ENCODE data around the gene SMARCA1. TPM values are rescaled to one million over a fixed set of nuclear protein-coding genes. Genes with fewer than 3 reads are reported as not detected.

Gene SMARCA1
- total RNA-seq, 1 donor from 2014 or later: 38.9 TPM

DNA sequence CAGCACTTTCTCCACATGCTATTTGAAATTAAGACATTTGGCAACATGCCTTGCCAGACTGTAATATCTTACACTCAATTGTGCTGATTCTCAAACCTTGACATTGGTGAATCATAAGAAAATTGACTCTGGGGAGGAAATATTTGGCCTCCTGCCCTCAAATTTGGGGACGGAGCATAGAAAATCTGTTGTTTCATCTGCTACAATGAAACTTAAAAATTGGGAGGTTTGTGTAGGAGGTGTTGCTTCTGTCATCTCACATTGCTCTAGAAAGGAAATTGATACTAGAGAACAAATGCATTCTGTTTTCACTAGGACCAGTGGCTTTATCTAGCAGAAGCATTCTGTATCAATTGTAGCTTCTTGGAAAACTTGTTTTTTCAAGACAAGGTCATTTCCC lies 22.1 kb upstream of the SMARCA1 start:
- DNase-seq (ENCODE audit: low read depth): no peak
- TF ChIP-seq, protein P1, sequence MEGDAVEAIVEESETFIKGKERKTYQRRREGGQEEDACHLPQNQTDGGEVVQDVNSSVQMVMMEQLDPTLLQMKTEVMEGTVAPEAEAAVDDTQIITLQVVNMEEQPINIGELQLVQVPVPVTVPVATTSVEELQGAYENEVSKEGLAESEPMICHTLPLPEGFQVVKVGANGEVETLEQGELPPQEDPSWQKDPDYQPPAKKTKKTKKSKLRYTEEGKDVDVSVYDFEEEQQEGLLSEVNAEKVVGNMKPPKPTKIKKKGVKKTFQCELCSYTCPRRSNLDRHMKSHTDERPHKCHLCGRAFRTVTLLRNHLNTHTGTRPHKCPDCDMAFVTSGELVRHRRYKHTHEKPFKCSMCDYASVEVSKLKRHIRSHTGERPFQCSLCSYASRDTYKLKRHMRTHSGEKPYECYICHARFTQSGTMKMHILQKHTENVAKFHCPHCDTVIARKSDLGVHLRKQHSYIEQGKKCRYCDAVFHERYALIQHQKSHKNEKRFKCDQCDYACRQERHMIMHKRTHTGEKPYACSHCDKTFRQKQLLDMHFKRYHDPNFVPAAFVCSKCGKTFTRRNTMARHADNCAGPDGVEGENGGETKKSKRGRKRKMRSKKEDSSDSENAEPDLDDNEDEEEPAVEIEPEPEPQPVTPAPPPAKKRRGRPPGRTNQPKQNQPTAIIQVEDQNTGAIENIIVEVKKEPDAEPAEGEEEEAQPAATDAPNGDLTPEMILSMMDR (conservative IDR thresholded peaks at IDR 0.05; ENCODE audit: low read depth, low read length): no peak
- no peak overlapping the region for H3K4me3 ChIP-seq (ENCODE audit: low read depth, low read length)

DNA sequence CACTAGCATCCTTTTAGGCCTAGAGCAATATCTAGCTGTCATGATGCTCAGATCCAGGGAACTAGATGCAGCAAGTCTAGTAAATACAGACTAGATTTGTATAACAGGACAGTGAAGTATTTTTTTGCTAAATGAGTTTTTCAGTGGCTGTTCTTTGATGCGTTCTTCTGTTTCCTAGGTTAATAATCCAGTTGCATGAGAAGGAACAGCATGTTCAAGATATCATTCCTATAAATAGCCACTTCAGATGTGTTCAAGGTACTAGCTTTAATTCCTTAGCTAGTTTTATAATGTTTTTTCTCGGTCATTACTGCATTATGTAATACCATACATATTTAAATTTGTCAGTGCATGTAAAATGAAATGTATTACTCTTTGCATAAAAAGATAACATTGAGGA lies 21.5 kb upstream of the SMARCA1 start:
- TF ChIP-seq, protein P1 (conservative IDR thresholded peaks at IDR 0.05; ENCODE audit: low read depth, low read length): no peak
- no peak overlapping the region for H3K4me3 ChIP-seq (ENCODE audit: low read depth, low read length)
- no peak for DNase-seq (ENCODE audit: low read depth)

DNA sequence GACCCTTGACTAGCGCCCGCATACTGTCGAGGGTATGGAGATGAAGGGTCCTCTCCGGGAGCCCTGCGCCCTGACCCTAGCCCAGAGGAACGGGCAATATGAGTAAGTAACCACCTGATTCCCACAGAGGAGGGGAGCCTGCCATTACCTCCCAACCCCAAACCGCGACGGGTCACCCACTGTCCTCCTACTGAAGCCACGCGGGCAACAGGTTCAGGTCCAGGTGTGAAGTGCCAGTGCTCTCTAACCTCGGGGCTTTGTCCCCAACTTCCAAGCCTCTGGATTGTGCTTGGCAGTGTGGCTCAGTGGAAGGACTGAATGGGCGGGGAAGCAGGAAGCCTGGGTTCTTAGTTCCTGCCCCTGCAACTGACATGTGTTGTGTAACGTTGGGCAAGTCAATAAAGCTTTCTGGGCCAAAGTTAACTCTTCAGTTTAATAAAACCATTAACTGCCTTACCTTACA lies 17.5 kb upstream of the SMARCA1 start:
- peak overlapping the region; percentile 68 for H3K4me3 ChIP-seq (ENCODE audit: low read depth, low read length)
- TF ChIP-seq, protein P1 (conservative IDR thresholded peaks at IDR 0.05; ENCODE audit: low read depth, low read length): no peak
- no peak for DNase-seq (ENCODE audit: low read depth)

DNA sequence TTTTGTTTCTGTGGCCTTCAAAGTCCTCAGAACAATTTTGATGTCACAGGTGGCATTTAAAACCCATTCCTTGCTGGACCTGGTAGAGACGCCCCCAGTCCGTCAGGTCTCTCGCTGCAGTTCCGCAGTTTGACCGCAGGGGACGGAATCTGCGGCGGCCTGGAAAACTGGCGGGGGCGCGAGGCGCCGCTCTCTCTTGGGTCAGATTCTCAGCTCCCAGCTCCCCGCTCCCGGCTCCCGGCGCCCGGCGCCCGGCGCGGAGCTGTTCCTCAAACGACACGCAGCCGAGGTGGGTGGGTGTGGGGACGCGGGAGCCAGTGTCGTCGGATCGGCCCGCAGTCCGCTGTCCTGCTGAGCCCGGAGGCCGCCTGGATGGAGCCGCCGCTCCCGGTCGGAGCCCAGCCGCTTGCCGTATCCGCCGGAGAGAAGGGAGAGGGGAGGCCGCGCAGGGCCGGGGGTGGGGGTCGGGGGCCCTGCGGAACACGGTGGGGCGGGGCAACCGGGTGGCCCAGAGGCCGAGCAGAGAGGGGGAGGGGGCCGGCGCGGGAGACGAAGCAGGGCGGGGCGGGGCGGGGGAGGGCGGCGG lies 16.9 kb upstream of the SMARCA1 start, which contains the start of gene OCRL:
Gene OCRL, plus strand, starts transcription at position 192 of the 586 bp plus-strand sequence. Its CDS starts 181 bp downstream, at position 373.
- no peak for DNase-seq (ENCODE audit: low read depth)
- H3K4me3 ChIP-seq (ENCODE audit: low read depth, low read length): peak within 1 kb of the TSS; percentile 68
- TF ChIP-seq, protein P1 (conservative IDR thresholded peaks at IDR 0.05; ENCODE audit: low read depth, low read length): peak; percentile 51

DNA sequence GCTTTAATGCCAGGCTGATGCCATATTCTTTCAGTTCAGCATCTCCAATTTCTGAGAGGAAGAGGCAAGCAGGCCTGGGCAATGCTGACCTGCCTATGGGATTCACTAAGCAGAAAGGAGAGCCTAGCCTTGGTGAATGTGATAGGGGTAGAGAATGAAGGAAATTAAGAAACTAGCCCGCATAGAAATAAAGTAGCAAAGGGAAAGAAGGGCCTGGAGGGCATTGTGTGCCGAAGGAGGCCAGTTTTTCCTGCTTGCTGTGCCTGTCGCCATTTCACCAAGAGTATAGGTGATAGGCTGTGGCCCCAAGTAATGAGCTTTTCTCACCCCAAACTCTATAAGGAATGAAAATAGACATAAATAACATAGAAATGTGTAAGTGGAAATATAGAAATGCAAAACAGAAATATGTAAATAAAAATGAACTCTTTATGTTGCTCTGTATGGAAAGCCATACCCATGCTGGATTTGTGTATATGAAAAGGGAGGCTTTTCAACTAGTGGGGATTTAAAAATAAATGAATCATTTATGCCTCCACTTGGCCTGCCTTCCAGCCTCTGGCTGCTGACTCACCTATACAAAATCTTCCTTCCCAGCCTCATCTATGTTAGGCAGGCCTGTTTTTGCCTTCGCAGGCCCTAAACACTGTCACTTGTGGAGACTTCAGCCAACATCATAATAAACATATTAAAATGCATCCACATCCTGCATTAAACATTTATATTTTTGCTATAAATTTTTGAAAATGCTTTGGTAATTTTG lies 11.7 kb upstream of the SMARCA1 start:
- no peak overlapping the region for H3K4me3 ChIP-seq (ENCODE audit: low read depth, low read length)
- TF ChIP-seq, protein P1 (conservative IDR thresholded peaks at IDR 0.05; ENCODE audit: low read depth, low read length): no peak
- no peak for DNase-seq (ENCODE audit: low read depth)

DNA sequence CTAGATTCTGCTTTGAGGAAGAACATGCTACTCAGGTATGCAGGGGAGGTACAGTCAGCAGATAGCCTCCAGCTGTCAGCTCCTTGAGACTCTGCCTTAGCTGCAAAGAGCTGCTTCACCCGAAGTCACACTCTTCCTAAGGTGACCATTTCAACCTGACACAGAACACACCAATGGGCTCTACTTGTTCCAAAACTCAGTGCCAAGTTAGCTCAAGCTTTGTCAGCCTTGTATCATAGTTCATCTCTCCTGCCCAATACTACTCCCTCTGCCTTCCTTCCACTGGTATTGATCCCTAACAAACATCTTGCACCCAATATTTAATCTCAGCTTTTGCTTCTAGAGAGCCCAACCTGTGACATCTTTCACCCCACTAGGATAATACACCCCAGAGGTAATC lies 7.8 kb upstream of the SMARCA1 start:
- no peak overlapping the region for H3K4me3 ChIP-seq (ENCODE audit: low read depth, low read length)
- TF ChIP-seq, protein P1 (conservative IDR thresholded peaks at IDR 0.05; ENCODE audit: low read depth, low read length): no peak
- no peak for DNase-seq (ENCODE audit: low read depth)

Data from epithelial cell of proximal tubule (primary cell).